ENCODE results near the gene ITGA5. TPM values are rescaled to one million over a fixed set of nuclear protein-coding genes. Genes with fewer than 3 reads are reported as not detected.
A peak's percentile ranks its signal among the peaks of the same experiment; 100 is the strongest.

ITGA5 gene
- total and polyA plus RNA-seq, 9 of the 15 experiments (the other 6 are each of a cell fraction or from before 2014, with no cell fraction given): 9.1 to 82.1 (median 47.4) TPM

DNA sequence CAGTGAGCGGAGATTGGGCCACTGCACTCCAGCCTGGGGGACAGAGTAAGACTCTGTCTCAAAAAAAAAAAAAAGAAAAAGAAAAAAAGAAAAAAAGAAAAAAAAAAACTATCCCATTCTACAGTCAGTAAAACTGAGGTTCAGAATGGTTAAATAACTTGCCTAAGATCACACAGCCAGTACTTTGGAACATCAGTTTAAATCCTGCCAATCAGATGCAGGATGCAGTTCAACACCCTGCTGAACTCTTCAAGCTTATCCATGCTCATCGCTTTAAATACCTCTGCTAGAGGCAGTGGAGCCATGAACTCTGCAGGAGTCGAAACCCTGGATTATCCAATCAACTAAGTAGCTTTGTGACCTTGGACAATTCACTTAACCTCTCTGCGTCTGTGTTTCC is 37.9 kb downstream of the ITGA5 start (continued):
- TF ChIP-seq CCNT2 (IDR thresholded peaks at IDR 0.05; ENCODE audit: borderline replicate concordance, extremely low read depth, insufficient read length, low read depth, low read length) (no peak), SRSF1 (IDR thresholded peaks at IDR 0.05; ENCODE audit: low read depth, low read length) (no peak), ZNF75A (CRISPR knock-in tag; IDR thresholded peaks at IDR 0.05) (no peak), SIN3B (IDR thresholded peaks at IDR 0.05; ENCODE audit: low read depth) (no peak), YY1 (IDR thresholded peaks at IDR 0.05; ENCODE audit: borderline replicate concordance in 1 of 3, control insufficient read depth in 1 of 3, extremely low read depth in 1 of 3, insufficient read depth in 3 of 3, insufficient read length in 1 of 3, insufficient replicate concordance in 2 of 3, low read depth in 1 of 3, low read length in 2 of 3) (no peak), HDAC2 (IDR thresholded peaks at IDR 0.05) (peak; percentile 62; the same call in 1 of the 2 replicates), PURB (CRISPR knock-in tag; IDR thresholded peaks at IDR 0.05; ENCODE audit: low read depth) (no peak), KDM1A (IDR thresholded peaks at IDR 0.05) (peak; percentile 51 to 55; a peak in 2 of 4 replicates), IFI16 (CRISPR knock-in tag; IDR thresholded peaks at IDR 0.05) (no peak), ZKSCAN8 (CRISPR knock-in tag; IDR thresholded peaks at IDR 0.05) (no peak), NFIC (IDR thresholded peaks at IDR 0.05) (no peak), SRSF9 (IDR thresholded peaks at IDR 0.05; ENCODE audit: borderline replicate concordance, low read depth, low read length) (no peak), TCF15 (CRISPR knock-in tag; IDR thresholded peaks at IDR 0.05) (no peak), BCOR (IDR thresholded peaks at IDR 0.05) (peak; percentile 94), MXD1 (CRISPR knock-in tag; IDR thresholded peaks at IDR 0.05; ENCODE audit: borderline replicate concordance, poor library complexity, severe bottlenecking) (no peak)
- TF ChIP-seq, protein P1, sequence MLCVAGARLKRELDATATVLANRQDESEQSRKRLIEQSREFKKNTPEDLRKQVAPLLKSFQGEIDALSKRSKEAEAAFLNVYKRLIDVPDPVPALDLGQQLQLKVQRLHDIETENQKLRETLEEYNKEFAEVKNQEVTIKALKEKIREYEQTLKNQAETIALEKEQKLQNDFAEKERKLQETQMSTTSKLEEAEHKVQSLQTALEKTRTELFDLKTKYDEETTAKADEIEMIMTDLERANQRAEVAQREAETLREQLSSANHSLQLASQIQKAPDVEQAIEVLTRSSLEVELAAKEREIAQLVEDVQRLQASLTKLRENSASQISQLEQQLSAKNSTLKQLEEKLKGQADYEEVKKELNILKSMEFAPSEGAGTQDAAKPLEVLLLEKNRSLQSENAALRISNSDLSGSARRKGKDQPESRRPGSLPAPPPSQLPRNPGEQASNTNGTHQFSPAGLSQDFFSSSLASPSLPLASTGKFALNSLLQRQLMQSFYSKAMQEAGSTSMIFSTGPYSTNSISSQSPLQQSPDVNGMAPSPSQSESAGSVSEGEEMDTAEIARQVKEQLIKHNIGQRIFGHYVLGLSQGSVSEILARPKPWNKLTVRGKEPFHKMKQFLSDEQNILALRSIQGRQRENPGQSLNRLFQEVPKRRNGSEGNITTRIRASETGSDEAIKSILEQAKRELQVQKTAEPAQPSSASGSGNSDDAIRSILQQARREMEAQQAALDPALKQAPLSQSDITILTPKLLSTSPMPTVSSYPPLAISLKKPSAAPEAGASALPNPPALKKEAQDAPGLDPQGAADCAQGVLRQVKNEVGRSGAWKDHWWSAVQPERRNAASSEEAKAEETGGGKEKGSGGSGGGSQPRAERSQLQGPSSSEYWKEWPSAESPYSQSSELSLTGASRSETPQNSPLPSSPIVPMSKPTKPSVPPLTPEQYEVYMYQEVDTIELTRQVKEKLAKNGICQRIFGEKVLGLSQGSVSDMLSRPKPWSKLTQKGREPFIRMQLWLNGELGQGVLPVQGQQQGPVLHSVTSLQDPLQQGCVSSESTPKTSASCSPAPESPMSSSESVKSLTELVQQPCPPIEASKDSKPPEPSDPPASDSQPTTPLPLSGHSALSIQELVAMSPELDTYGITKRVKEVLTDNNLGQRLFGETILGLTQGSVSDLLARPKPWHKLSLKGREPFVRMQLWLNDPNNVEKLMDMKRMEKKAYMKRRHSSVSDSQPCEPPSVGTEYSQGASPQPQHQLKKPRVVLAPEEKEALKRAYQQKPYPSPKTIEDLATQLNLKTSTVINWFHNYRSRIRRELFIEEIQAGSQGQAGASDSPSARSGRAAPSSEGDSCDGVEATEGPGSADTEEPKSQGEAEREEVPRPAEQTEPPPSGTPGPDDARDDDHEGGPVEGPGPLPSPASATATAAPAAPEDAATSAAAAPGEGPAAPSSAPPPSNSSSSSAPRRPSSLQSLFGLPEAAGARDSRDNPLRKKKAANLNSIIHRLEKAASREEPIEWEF (CRISPR knock-in tag; IDR thresholded peaks at IDR 0.05): no peak
- TF ChIP-seq, protein P2, sequence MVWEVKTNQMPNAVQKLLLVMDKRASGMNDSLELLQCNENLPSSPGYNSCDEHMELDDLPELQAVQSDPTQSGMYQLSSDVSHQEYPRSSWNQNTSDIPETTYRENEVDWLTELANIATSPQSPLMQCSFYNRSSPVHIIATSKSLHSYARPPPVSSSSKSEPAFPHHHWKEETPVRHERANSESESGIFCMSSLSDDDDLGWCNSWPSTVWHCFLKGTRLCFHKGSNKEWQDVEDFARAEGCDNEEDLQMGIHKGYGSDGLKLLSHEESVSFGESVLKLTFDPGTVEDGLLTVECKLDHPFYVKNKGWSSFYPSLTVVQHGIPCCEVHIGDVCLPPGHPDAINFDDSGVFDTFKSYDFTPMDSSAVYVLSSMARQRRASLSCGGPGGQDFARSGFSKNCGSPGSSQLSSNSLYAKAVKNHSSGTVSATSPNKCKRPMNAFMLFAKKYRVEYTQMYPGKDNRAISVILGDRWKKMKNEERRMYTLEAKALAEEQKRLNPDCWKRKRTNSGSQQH (CRISPR knock-in tag; IDR thresholded peaks at IDR 0.05): no peak
